WTC11 (cell line): Measurements from ENCODE around the gene C2orf92. TPM values are rescaled to one million over a fixed set of nuclear protein-coding genes. Genes with fewer than 3 reads are reported as not detected.
"Not testable (repeated sequence)": the region's sequence is repeated elsewhere in the genome, so short reads cannot be mapped to it uniquely, and the experiment has no call there.

ENCODE experiments used
- ATAC-seq: fragments of 200-7000 bp; cut with Tn5 transposase; 2 replicates; pipeline ENCODE4 v1.10.0; 2021; ENCODE audit warnings: mild to moderate bottlenecking, moderate library complexity
- CTCF ChIA-PET: fragments of 300-600 bp; sonication (Branson Sonifier 250); formaldehyde crosslinking; loops from one replicate; lab custom pipeline; 2021; ENCODE audit warnings: antibody characterized with exemption; lab: Charles Lee
- POLR2A ChIA-PET: fragments of 350-600 bp; sonication (Branson Sonifier 250); formaldehyde crosslinking; loops from one replicate; lab custom pipeline; 2021; ENCODE audit warnings: antibody characterized with exemption; lab: Charles Lee
- DNase-seq: peaks from one replicate; pipeline ENCODE4 v3.0.0; 2021; ENCODE audit warnings: low spot score
- H3K27ac Mint-ChIP-seq: 2 replicates; pipeline ENCODE4 v1.8.0; 2021; ENCODE audit warnings: mixed read lengths
- H3K27me3 Mint-ChIP-seq: 2 replicates; pipeline ENCODE4 v1.8.0; 2021; ENCODE audit warnings: low read depth, mild to moderate bottlenecking, moderate library complexity, mixed read lengths
- H3K36me3 Mint-ChIP-seq: 2 replicates; pipeline ENCODE4 v1.8.0; 2021; ENCODE audit warnings: mixed read lengths
- H3K4me1 Mint-ChIP-seq: 2 replicates; pipeline ENCODE4 v1.8.0; 2022; ENCODE audit warnings: mixed read lengths
- H3K4me3 Mint-ChIP-seq: 2 replicates; pipeline ENCODE4 v1.8.0; 2021; ENCODE audit warnings: mild to moderate bottlenecking, moderate library complexity, mixed read lengths
- H3K9me3 Mint-ChIP-seq: 2 replicates; pipeline ENCODE4 v1.8.0; 2021; ENCODE audit warnings: mixed read lengths
- ATF2 ChIP-seq: sonication (generic); formaldehyde crosslinking; IDR thresholded peaks from 2 replicates; pipeline ENCODE4 v1.8.1; 2022; ENCODE audit warnings: low read depth, missing genetic modification reagents, borderline replicate concordance
- ATF6 ChIP-seq: sonication (generic); formaldehyde crosslinking; IDR thresholded peaks from 2 replicates; pipeline ENCODE4 v1.8.1; 2023; ENCODE audit warnings: mild to moderate bottlenecking, missing genetic modification reagents
- CDX4 ChIP-seq: fragments of 250-450 bp; sonication (Bioruptor Pico); IDR thresholded peaks from 2 replicates; pipeline ENCODE4 v1.9.0; 2021; ENCODE audit warnings: moderate library complexity, mild to moderate bottlenecking, inconsistent platforms, borderline replicate concordance
- CTCF ChIP-seq: fragments of 200-600 bp; IDR thresholded peaks from 2 replicates; pipeline ENCODE4 v1.8.0; 2022; ENCODE audit warnings: antibody characterized with exemption
- E2F4 ChIP-seq: sonication (generic); formaldehyde crosslinking; IDR thresholded peaks from 2 replicates; pipeline ENCODE4 v1.8.1; 2022; ENCODE audit warnings: low read depth, mild to moderate bottlenecking, moderate library complexity, missing genetic modification reagents, borderline replicate concordance
- ELF4 ChIP-seq: sonication (generic); formaldehyde crosslinking; IDR thresholded peaks from 2 replicates; pipeline ENCODE4 v1.8.1; 2022; ENCODE audit warnings: low read depth, mild to moderate bottlenecking, moderate library complexity, missing genetic modification reagents
- FOXK1 ChIP-seq: sonication (generic); formaldehyde crosslinking; IDR thresholded peaks from 2 replicates; pipeline ENCODE4 v1.8.0; 2022; ENCODE audit warnings: mild to moderate bottlenecking, moderate library complexity, missing genetic modification reagents
- MXD4 ChIP-seq: fragments of 250-450 bp; sonication (Bioruptor Pico); IDR thresholded peaks from 2 replicates; pipeline ENCODE4 v1.8.0; 2021; ENCODE audit warnings: mild to moderate bottlenecking, moderate library complexity, borderline replicate concordance
- NFYB ChIP-seq: sonication (generic); formaldehyde crosslinking; conservative IDR thresholded peaks from 2 replicates; pipeline ENCODE4 v1.8.0; 2022; ENCODE audit warnings: low read depth, missing genetic modification reagents
- NR1H2 ChIP-seq: sonication (generic); formaldehyde crosslinking; IDR thresholded peaks from 2 replicates; pipeline ENCODE4 v1.9.0; 2021; ENCODE audit warnings: mild to moderate bottlenecking, moderate library complexity, missing genetic modification reagents
- OVOL2 ChIP-seq: fragments of 250-450 bp; sonication (Bioruptor Pico); IDR thresholded peaks from 2 replicates; pipeline ENCODE4 v1.9.0; 2021; ENCODE audit warnings: mild to moderate bottlenecking, borderline replicate concordance
- RELA ChIP-seq: sonication (generic); formaldehyde crosslinking; IDR thresholded peaks from 2 replicates; pipeline ENCODE4 v1.8.1; 2022; ENCODE audit warnings: missing genetic modification reagents, mild to moderate bottlenecking, borderline replicate concordance
- SMAD4 ChIP-seq: sonication (generic); formaldehyde crosslinking; IDR thresholded peaks from 2 replicates; pipeline ENCODE4 v1.8.0; 2022; ENCODE audit warnings: mild to moderate bottlenecking, missing genetic modification reagents
- ZMAT4 ChIP-seq: fragments of 250-450 bp; sonication (Bioruptor Pico); IDR thresholded peaks from 2 replicates; pipeline ENCODE4 v1.9.0; 2021; ENCODE audit warnings: mild to moderate bottlenecking
- ZNF532 ChIP-seq: fragments of 250-450 bp; sonication (Bioruptor Pico); IDR thresholded peaks from 2 replicates; pipeline ENCODE4 v1.9.0; 2021; ENCODE audit warnings: mild to moderate bottlenecking, borderline replicate concordance
- total RNA-seq: library from RNA; stranded (reverse); gene quantifications from 3 replicates; pipeline ENCODE4 v1.2.3, GENCODE V29; 2021

The C2orf92 gene
- total RNA-seq, 1 experiment from 2014 or later: 5.2 TPM

- no peaks in the 10 kb centered on the region for H3K36me3 Mint-ChIP-seq
- TF ChIP-seq CTCF (no peak), ATF6 (no peak), NR1H2 (no peak), FOXK1 (CRISPR knock-in tag) (no peak), SMAD4 (CRISPR knock-in tag) (no peak), ATF2 (CRISPR knock-in tag) (no peak), MXD4 (CRISPR knock-in tag) (no peak), RELA (no peak), CDX4 (no peak), ELF4 (CRISPR knock-in tag) (no peak), ZMAT4 (no peak), NFYB (CRISPR knock-in tag) (no peak), OVOL2 (CRISPR knock-in tag) (no peak), E2F4 (no peak), ZNF532 (no peak)
- TF ChIP-seq, all 79 proteins: peak for 0
- Mint-ChIP-seq H3K4me3 (no peak overlapping the region), H3K4me1 (peaks cover 25% of the 10 kb centered on the region), H3K9me3 (no peaks in the 10 kb centered on the region; the same call in 1 of the 2 replicates), H3K27me3 (no peaks in the 10 kb centered on the region), H3K27ac (no peak overlapping the region)
- CTCF ChIA-PET: no interaction called here
- ATAC-seq (no peak), DNase-seq (no peak)
- POLR2A ChIA-PET: no interaction called here
These were observed 2.0 kb downstream of the C2orf92 start for GRCh38 chr2:97671526-97671925.

GRCh38 chr2:97672606-97673140 lies 3.2 kb downstream of the C2orf92 start:
- H3K36me3 Mint-ChIP-seq, DNase-seq, ATAC-seq, H3K27me3 Mint-ChIP-seq, H3K27ac Mint-ChIP-seq, H3K4me3 Mint-ChIP-seq, H3K9me3 Mint-ChIP-seq: not testable (repeated sequence)
- CTCF ChIA-PET: interaction anchor here (1.1 to 2.0 kb wide), 4 partner anchors 8 to 27 kb away, joined by 3 to 7 read pairs (median 4); partner anchors contain the start of genes ACTR1B and COX5B
- POLR2A ChIA-PET: interaction anchor here (1.0 kb wide), 1 partner anchor 27 kb away, joined by 3 read pairs; the partner anchor contains the start of gene COX5B
- peaks cover 27% of the 10 kb centered on the region for H3K4me1 Mint-ChIP-seq
